Endothelial cell of umbilical vein (primary cell): ENCODE data around the gene WDTC1. TPM values are rescaled to one million over a fixed set of nuclear protein-coding genes. Genes with fewer than 3 reads are reported as not detected.

ENCODE experiments used
- BruUV-seq: library from RNA; stranded (reverse); fragments of 400-500 nt; replicated peaks from 2 replicates; lab custom pipeline; 2021; lab: Mats Ljungman, UMichigan
- CTCF ChIA-PET: fragments of 300-600, 350-600 bp; sonication (Branson Sonifier 250); formaldehyde crosslinking; loops from one replicate; lab custom pipeline; 2021; ENCODE audit warnings: antibody characterized with exemption, inconsistent platforms; lab: Charles Lee
- POLR2A ChIA-PET: fragments of 300-600, 350-600 bp; sonication (Branson Sonifier 250); formaldehyde crosslinking; loops from one replicate; lab custom pipeline; 2021; ENCODE audit warnings: antibody characterized with exemption, inconsistent platforms; lab: Charles Lee
- DNase-seq: peaks from one replicate; pipeline ENCODE4 v3.0.0-alpha.2; 2011; ENCODE audit warnings: low read depth, low spot score
- FAIRE-seq: peaks from 2 replicates; lab custom pipeline; 2011; peaks lifted over from hg19 to GRCh38; lab: Jason Lieb, UNC
- H2AFZ ChIP-seq: 2 replicates; pipeline ENCODE4 v1.6.0; 2012; ENCODE audit warnings: low read depth, low read length, control low read depth, inconsistent platforms
- H3K27ac ChIP-seq: 2 replicates; pipeline ENCODE4 v1.5.1; 2011; ENCODE audit warnings: low read depth, mild to moderate bottlenecking, control low read depth, low read length, moderate library complexity; ENCODE audit not compliant: insufficient read depth
- H3K27me3 ChIP-seq, 2 experiments: 2 replicates each; pipeline versions ENCODE4 v1.6.0 to v1.6.1; 2011; ENCODE audit warnings: low read length in 2 of 2, mixed read lengths in 1 of 2; ENCODE audit not compliant: control insufficient read depth in 2 of 2, insufficient read depth in 2 of 2
- H3K36me3 ChIP-seq, 2 experiments: 2 replicates in 1 of 2; 3 replicates in 1 of 2; pipeline ENCODE4 v1.5.1; 2011; ENCODE audit warnings: low read length in 2 of 2, mild to moderate bottlenecking in 1 of 2, moderate library complexity in 1 of 2; ENCODE audit not compliant: control insufficient read depth in 2 of 2, insufficient read depth in 2 of 2; ENCODE audit errors: extremely low read depth in 1 of 2
- H3K4me1 ChIP-seq: 3 replicates; pipeline ENCODE4 v1.5.1; 2011; ENCODE audit warnings: mild to moderate bottlenecking, low read length; ENCODE audit not compliant: control insufficient read depth, insufficient read depth; ENCODE audit errors: extremely low read depth
- H3K4me2 ChIP-seq: 2 replicates; pipeline ENCODE4 v1.6.1; 2011; ENCODE audit warnings: low read length, control low read depth, mixed read lengths; ENCODE audit not compliant: insufficient read depth
- H3K4me3 ChIP-seq, 3 experiments: fragments of 200-600 bp in 1 of 3; sonication (generic), shearing (Covaris generic) in 1 of 3; replicated peaks in 1 of 3; 2 replicates each; pipeline ENCODE4 v1.5.1; 2011 to 2016; ENCODE audit warnings: control low read depth in 3 of 3, low read length in 3 of 3, mild to moderate bottlenecking in 2 of 3, inconsistent platforms in 1 of 3, low read depth in 1 of 3, moderate library complexity in 1 of 3; ENCODE audit not compliant: insufficient read depth in 1 of 3
- H3K79me2 ChIP-seq: 2 replicates; pipeline ENCODE4 v1.6.0; 2012; ENCODE audit warnings: low read length, inconsistent platforms; ENCODE audit not compliant: control insufficient read depth, insufficient read depth
- H3K9ac ChIP-seq: replicated peaks from 2 replicates; pipeline ENCODE3; 2011; ENCODE audit warnings: low read length, control low read depth; ENCODE audit not compliant: insufficient read depth; ENCODE audit errors: extremely low read depth
- H3K9me1 ChIP-seq: replicated peaks from 3 replicates; pipeline ENCODE4 v1.6.0; 2011; ENCODE audit warnings: mild to moderate bottlenecking, low read length; ENCODE audit not compliant: control insufficient read depth, insufficient read depth; ENCODE audit errors: extremely low read depth
- H3K9me3 ChIP-seq: replicated peaks from 2 replicates; pipeline ENCODE4 v1.5.1; 2012; ENCODE audit warnings: low read length, inconsistent platforms; ENCODE audit not compliant: control insufficient read depth, insufficient read depth
- H4K20me1 ChIP-seq: replicated peaks from 2 replicates; pipeline ENCODE3; 2011; ENCODE audit warnings: mild to moderate bottlenecking, low read length; ENCODE audit not compliant: control insufficient read depth, insufficient read depth; ENCODE audit errors: extremely low read depth
- CTCF ChIP-seq, 2 donors: IDR thresholded peaks; 1 replicate in 1 of 2; 2 replicates in 1 of 2; pipeline ENCODE4 v1.5.1; 2011; ENCODE audit warnings: low read length in 2 of 2, mild to moderate bottlenecking in 2 of 2, moderate library complexity in 2 of 2, control low read depth in 1 of 2, inconsistent platforms in 1 of 2, low read depth in 1 of 2; ENCODE audit not compliant: insufficient read depth in 1 of 2; ENCODE audit errors: extremely low read depth in 1 of 2
- EZH2 ChIP-seq: IDR thresholded peaks from 2 replicates; pipeline ENCODE4 v1.6.1; 2012; ENCODE audit warnings: borderline replicate concordance, low read depth, mild to moderate bottlenecking, moderate library complexity, low read length, inconsistent platforms; ENCODE audit not compliant: severe bottlenecking
- FOS ChIP-seq: IDR thresholded peaks from 2 replicates; pipeline ENCODE4 v1.6.1; 2011; ENCODE audit warnings: mild to moderate bottlenecking, low read length, moderate library complexity, borderline replicate concordance; ENCODE audit not compliant: insufficient read depth
- GATA2 ChIP-seq: IDR thresholded peaks from 2 replicates; pipeline ENCODE4 v1.7.0; 2011; ENCODE audit warnings: low read depth, mild to moderate bottlenecking, moderate library complexity, mixed read lengths, low read length; ENCODE audit not compliant: insufficient read length, insufficient read depth
- JUN ChIP-seq: IDR thresholded peaks from 2 replicates; pipeline ENCODE4 v1.6.1; 2011; ENCODE audit warnings: borderline replicate concordance, low read depth; ENCODE audit not compliant: insufficient read length, insufficient read depth
- MAX ChIP-seq: IDR thresholded peaks from 2 replicates; pipeline ENCODE4 v1.6.1; 2011; ENCODE audit not compliant: insufficient read depth, insufficient read length
- MYC ChIP-seq: IDR thresholded peaks from one replicate; pipeline ENCODE4 v1.6.1; 2011; ENCODE audit warnings: mild to moderate bottlenecking, low read depth, low read length
- POLR2A ChIP-seq: IDR thresholded peaks from 2 replicates; pipeline ENCODE4 v1.6.1; 2012; ENCODE audit warnings: low read depth, mild to moderate bottlenecking, control low read depth, low read length
- POLR2AphosphoS5 ChIP-seq: IDR thresholded peaks from 2 replicates; pipeline ENCODE4 v1.6.1; 2012; ENCODE audit warnings: low read depth, mild to moderate bottlenecking, control low read depth, low read length, moderate library complexity; ENCODE audit not compliant: insufficient read depth
- dilution Hi-C: fragments of 300-500 bp; cut with MboI; formaldehyde crosslinking; loops from one replicate; pipeline ENCODE4 v1.15.0; 2019; ENCODE audit warnings: low sequenced_read_pairs; ENCODE audit not compliant: extremely low pct_ligation_motif_present
- intact Hi-C: fragments of 100-400 bp; cut with micrococcal nuclease; formaldehyde crosslinking; loops from one replicate; pipeline ENCODE4 v1.10.0; 2022
- polyA plus RNA-seq, 4 experiments: library from polyadenylated mRNA; depleted of rRNA in 3 of 4; stranded (reverse) in 3 of 4; unstranded in 1 of 4; fragments of >200 nt; gene quantifications; 2 replicates each; pipeline versions ENCODE4 v1.2.1 to v1.2.3, GENCODE V29; 2011 to 2012; ENCODE audit warnings: missing spikeins in 1 of 4
- total RNA-seq: library from RNA; stranded (reverse); gene quantifications from 2 replicates; pipeline ENCODE4 v1.2.3, GENCODE V29; 2021

The WDTC1 gene
- total and polyA plus RNA-seq, 2 donors (not counting 3 experiments of a cell fraction or from before 2014, with no cell fraction given) = 15.4 to 27.6 TPM

- H3K9me1 ChIP-seq = no peaks in the 10 kb centered on the region
- H3K4me2 ChIP-seq = no peak overlapping the region
- CTCF ChIA-PET = interaction anchor here (1.3 kb wide), 1 partner anchor 10 kb away, joined by 5 read pairs; no protein-coding TSS in a partner anchor
- no peaks in the 10 kb centered on the region for H3K4me1 ChIP-seq
- no peaks in the 10 kb centered on the region for H3K36me3 ChIP-seq
- intact Hi-C loops = no loop called here
- H3K27ac ChIP-seq = no peak overlapping the region
- no peak overlapping the region for H3K9ac ChIP-seq
- H3K27me3 ChIP-seq = no peaks in the 10 kb centered on the region
- no TSS peak for BruUV-seq
- DNase-seq (no peak), FAIRE-seq (no peak)
- no peaks in the 10 kb centered on the region for H3K9me3 ChIP-seq
- no peak for TF ChIP-seq EZH2
- TF ChIP-seq FOS = no peak
- no peak for TF ChIP-seq POLR2AphosphoS5
- TF ChIP-seq JUN = no peak
- no peak for TF ChIP-seq GATA2
- no peak for TF ChIP-seq MAX
- no peak for TF ChIP-seq MYC
- no peak for TF ChIP-seq CTCF (IDR thresholded peaks at IDR 0.05; ENCODE audit: extremely low read depth in 1 of 2, insufficient read depth in 1 of 2, low read depth in 1 of 2, low read length in 2 of 2)
- TF ChIP-seq POLR2A = no peak
- H3K79me2 ChIP-seq = no peaks in the 10 kb centered on the region
- dilution Hi-C loops = no loop called here
- H3K4me3 ChIP-seq = no peak overlapping the region
- H2AFZ ChIP-seq = no peak overlapping the region
- H4K20me1 ChIP-seq = no peaks in the 10 kb centered on the region
- POLR2A ChIA-PET = no interaction called here
Observed at GRCh38 chr1:27342778-27343638, 108.6 kb downstream of the WDTC1 start.
